GM23338 (cell line): ENCODE measurements around the gene CDK4. TPM values are rescaled to one million over a fixed set of nuclear protein-coding genes. Genes with fewer than 3 reads are reported as not detected.

Experiments
- EZH2phosphoT487 ChIP-seq: fragments of 200-600 bp; sonication (generic); IDR thresholded peaks from one replicate; pipeline ENCODE4 v1.8.1; 2018; ENCODE audit warnings: antibody characterized with exemption; ENCODE audit not compliant: unreplicated experiment
- JUNB ChIP-seq: IDR thresholded peaks from one replicate; pipeline ENCODE4 v1.6.1; 2016; ENCODE audit warnings: antibody characterized with exemption; ENCODE audit not compliant: unreplicated experiment
- NANOG ChIP-seq: IDR thresholded peaks from 2 replicates; pipeline ENCODE4 v1.6.1; 2016; ENCODE audit warnings: antibody characterized with exemption, borderline replicate concordance
- ZNF114 ChIP-seq: fragments of 250-450 bp; sonication (Bioruptor Pico); IDR thresholded peaks from 2 replicates; pipeline ENCODE4 v1.5.0; 2020; ENCODE audit warnings: mild to moderate bottlenecking, moderate library complexity
- polyA plus RNA-seq: library from polyadenylated mRNA; unstranded; fragments of >200 nt; fragmentation: Nextera tagmentation; extraction: Ambion mirVana; gene quantifications from 2 replicates; pipeline ENCODE4 v1.2.1, GENCODE V29; 2016
- total RNA-seq: library from RNA; depleted of rRNA; stranded (reverse); fragments of >200 nt; shearing (Covaris generic); gene quantifications from 2 replicates; pipeline ENCODE4 v1.2.3, GENCODE V29; 2014
- TF ChIP-seq, protein P1 (sequence below): fragments of 250-450 bp; sonication (Bioruptor Pico); IDR thresholded peaks from 2 replicates; pipeline ENCODE4 v1.5.0; 2020; ENCODE audit warnings: mild to moderate bottlenecking, moderate library complexity
- TF ChIP-seq, protein P2 (sequence below), 2 experiments: fragments of 200-600 bp in 1 of 2; sonication (generic) in 1 of 2; conservative IDR thresholded peaks; 2 replicates each; pipeline versions ENCODE4 v1.5.1 to v1.6.1; 2016 to 2017; ENCODE audit warnings: antibody characterized with exemption in 2 of 2, low read depth in 2 of 2, mild to moderate bottlenecking in 2 of 2, moderate library complexity in 1 of 2
- TF ChIP-seq, protein P3 (sequence below): IDR thresholded peaks from one replicate; pipeline ENCODE4 v1.6.1; 2018; ENCODE audit warnings: antibody characterized with exemption; ENCODE audit not compliant: unreplicated experiment

Gene CDK4
- total and polyA plus RNA-seq, 2 experiments from 2014 or later, result 105 to 198 TPM

DNA sequence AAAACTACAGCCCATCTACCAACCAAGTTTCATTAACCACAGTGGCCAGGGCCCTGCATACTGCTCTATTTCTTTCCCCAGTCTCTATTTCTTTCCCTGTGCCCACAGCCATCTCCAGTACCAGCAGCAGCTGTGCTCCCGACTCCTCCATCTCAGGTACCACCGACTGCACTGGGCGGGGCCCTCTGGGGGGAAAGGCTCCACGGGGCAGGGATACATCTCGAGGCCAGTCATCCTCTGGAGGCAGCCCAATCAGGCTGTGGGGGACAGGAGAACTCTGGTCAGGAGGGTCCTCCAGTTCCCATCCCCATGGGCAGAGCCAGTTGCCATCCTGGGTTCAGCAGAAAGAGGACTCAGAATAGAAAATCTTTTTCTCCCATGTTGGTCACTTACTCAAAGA lies 3.0 kb downstream of the CDK4 start (continued):
- TF ChIP-seq, protein P1, sequence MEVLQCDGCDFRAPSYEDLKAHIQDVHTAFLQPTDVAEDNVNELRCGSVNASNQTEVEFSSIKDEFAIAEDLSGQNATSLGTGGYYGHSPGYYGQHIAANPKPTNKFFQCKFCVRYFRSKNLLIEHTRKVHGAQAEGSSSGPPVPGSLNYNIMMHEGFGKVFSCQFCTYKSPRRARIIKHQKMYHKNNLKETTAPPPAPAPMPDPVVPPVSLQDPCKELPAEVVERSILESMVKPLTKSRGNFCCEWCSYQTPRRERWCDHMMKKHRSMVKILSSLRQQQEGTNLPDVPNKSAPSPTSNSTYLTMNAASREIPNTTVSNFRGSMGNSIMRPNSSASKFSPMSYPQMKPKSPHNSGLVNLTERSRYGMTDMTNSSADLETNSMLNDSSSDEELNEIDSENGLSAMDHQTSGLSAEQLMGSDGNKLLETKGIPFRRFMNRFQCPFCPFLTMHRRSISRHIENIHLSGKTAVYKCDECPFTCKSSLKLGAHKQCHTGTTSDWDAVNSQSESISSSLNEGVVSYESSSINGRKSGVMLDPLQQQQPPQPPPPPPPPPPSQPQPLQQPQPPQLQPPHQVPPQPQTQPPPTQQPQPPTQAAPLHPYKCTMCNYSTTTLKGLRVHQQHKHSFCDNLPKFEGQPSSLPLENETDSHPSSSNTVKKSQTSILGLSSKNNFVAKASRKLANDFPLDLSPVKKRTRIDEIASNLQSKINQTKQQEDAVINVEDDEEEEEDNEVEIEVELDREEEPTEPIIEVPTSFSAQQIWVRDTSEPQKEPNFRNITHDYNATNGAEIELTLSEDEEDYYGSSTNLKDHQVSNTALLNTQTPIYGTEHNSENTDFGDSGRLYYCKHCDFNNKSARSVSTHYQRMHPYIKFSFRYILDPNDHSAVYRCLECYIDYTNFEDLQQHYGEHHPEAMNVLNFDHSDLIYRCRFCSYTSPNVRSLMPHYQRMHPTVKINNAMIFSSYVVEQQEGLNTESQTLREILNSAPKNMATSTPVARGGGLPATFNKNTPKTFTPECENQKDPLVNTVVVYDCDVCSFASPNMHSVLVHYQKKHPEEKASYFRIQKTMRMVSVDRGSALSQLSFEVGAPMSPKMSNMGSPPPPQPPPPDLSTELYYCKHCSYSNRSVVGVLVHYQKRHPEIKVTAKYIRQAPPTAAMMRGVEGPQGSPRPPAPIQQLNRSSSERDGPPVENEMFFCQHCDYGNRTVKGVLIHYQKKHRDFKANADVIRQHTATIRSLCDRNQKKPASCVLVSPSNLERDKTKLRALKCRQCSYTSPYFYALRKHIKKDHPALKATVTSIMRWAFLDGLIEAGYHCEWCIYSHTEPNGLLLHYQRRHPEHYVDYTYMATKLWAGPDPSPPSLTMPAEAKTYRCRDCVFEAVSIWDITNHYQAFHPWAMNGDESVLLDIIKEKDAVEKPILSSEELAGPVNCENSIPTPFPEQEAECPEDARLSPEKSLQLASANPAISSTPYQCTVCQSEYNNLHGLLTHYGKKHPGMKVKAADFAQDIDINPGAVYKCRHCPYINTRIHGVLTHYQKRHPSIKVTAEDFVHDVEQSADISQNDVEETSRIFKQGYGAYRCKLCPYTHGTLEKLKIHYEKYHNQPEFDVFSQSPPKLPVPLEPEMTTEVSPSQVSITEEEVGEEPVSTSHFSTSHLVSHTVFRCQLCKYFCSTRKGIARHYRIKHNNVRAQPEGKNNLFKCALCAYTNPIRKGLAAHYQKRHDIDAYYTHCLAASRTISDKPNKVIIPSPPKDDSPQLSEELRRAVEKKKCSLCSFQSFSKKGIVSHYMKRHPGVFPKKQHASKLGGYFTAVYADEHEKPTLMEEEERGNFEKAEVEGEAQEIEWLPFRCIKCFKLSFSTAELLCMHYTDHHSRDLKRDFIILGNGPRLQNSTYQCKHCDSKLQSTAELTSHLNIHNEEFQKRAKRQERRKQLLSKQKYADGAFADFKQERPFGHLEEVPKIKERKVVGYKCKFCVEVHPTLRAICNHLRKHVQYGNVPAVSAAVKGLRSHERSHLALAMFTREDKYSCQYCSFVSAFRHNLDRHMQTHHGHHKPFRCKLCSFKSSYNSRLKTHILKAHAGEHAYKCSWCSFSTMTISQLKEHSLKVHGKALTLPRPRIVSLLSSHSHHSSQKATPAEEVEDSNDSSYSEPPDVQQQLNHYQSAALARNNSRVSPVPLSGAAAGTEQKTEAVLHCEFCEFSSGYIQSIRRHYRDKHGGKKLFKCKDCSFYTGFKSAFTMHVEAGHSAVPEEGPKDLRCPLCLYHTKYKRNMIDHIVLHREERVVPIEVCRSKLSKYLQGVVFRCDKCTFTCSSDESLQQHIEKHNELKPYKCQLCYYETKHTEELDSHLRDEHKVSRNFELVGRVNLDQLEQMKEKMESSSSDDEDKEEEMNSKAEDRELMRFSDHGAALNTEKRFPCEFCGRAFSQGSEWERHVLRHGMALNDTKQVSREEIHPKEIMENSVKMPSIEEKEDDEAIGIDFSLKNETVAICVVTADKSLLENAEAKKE (CRISPR knock-in tag), result no peak
- TF ChIP-seq JUNB, result no peak
- no peak for TF ChIP-seq ZNF114 (CRISPR knock-in tag)
- no peak for TF ChIP-seq EZH2phosphoT487
- TF ChIP-seq, protein P2, sequence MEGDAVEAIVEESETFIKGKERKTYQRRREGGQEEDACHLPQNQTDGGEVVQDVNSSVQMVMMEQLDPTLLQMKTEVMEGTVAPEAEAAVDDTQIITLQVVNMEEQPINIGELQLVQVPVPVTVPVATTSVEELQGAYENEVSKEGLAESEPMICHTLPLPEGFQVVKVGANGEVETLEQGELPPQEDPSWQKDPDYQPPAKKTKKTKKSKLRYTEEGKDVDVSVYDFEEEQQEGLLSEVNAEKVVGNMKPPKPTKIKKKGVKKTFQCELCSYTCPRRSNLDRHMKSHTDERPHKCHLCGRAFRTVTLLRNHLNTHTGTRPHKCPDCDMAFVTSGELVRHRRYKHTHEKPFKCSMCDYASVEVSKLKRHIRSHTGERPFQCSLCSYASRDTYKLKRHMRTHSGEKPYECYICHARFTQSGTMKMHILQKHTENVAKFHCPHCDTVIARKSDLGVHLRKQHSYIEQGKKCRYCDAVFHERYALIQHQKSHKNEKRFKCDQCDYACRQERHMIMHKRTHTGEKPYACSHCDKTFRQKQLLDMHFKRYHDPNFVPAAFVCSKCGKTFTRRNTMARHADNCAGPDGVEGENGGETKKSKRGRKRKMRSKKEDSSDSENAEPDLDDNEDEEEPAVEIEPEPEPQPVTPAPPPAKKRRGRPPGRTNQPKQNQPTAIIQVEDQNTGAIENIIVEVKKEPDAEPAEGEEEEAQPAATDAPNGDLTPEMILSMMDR (conservative IDR thresholded peaks at IDR 0.05; ENCODE audit: low read depth in 2 of 2), result no peak
- no peak for TF ChIP-seq NANOG
- TF ChIP-seq, protein P3, sequence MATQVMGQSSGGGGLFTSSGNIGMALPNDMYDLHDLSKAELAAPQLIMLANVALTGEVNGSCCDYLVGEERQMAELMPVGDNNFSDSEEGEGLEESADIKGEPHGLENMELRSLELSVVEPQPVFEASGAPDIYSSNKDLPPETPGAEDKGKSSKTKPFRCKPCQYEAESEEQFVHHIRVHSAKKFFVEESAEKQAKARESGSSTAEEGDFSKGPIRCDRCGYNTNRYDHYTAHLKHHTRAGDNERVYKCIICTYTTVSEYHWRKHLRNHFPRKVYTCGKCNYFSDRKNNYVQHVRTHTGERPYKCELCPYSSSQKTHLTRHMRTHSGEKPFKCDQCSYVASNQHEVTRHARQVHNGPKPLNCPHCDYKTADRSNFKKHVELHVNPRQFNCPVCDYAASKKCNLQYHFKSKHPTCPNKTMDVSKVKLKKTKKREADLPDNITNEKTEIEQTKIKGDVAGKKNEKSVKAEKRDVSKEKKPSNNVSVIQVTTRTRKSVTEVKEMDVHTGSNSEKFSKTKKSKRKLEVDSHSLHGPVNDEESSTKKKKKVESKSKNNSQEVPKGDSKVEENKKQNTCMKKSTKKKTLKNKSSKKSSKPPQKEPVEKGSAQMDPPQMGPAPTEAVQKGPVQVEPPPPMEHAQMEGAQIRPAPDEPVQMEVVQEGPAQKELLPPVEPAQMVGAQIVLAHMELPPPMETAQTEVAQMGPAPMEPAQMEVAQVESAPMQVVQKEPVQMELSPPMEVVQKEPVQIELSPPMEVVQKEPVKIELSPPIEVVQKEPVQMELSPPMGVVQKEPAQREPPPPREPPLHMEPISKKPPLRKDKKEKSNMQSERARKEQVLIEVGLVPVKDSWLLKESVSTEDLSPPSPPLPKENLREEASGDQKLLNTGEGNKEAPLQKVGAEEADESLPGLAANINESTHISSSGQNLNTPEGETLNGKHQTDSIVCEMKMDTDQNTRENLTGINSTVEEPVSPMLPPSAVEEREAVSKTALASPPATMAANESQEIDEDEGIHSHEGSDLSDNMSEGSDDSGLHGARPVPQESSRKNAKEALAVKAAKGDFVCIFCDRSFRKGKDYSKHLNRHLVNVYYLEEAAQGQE, result no peak
